ENCODE data around the gene CPLX4.

CPLX4 gene

DNA sequence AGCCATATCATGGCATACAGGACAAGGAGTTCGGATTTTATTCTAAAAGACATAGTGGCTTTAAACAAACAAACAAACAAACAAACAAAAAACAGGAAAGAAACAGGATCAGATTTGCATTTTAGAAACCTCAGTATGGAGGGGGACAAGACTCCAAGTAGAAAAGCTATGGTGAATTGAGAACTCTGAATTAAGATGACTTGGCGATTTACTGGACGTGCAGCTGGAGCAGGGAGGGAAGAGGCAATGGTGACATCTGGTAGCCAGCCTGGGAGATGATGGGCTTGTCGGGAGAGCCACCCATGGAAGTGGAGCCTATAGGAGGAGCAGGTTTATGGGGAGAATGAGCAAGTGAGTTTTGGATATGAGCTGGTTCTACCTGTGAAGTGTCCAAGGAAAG, 13.2 kb downstream of the CPLX4 start:
- no peak for DNase-seq

DNA sequence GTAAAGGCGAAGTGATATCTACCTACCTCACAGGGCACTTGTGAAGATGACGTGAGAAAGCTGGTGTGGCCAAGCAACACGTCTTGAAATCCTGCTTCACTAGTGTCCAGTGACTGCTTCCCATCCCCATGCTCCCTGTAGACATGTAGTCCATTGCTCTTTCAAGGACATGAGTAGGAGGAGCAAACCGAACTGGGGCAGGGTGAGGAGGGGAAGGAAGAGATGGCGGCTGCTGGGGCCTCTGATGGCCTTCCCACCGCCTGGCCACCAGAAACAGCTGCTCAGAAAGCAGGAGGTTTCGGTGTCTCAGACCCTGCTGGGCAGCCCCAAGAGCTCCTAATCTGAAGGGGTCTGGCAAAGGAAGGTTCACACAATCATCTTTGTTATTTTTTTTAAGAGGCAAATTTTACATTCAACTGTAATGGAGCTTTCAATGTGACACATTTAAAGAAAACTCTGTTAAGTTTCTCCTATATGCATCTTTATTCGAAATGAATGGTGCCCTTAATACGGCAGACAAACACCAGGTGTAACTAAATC, 14.7 kb downstream of the CPLX4 start:
- no peak for DNase-seq

DNA sequence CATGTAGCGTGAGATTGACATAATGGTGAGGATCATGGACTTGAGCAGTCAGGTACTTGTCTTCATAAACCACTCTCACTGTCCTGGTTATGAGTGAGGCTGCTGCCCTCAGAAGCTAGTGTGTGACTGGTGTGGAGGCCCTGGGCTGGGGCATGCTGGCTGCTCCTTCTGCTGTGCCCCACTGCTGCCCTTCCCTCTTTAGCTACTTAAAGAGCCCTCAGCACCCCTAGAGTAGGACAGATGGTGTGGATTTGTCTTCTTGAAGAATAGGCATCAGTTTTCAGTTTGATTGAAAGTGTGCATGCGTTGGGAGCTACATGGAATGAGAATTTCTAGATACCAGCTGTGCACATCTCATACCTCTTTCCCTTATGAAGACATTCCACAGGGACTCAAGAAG, 15.4 kb downstream of the CPLX4 start:
- DNase-seq: no peak

DNA sequence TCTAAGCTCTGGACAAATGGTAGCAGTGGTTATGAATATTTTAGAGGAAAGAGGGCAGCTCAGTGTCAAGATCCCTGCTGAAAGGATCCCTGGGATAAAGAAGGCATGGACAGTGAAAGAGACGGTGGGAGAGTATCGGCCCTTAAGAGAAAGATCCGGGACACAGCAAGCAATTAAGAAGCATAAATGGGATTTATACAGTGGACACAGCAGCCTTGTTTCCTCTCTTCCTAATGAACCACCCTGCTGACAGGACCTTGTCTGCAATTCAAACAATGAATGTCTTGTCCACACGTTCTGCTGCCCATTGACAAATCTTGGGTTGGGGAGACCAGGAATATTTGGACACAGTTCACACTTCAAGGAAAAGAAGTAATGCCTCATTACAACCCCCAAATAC, 16.5 kb downstream of the CPLX4 start:
- no peak for DNase-seq

DNA sequence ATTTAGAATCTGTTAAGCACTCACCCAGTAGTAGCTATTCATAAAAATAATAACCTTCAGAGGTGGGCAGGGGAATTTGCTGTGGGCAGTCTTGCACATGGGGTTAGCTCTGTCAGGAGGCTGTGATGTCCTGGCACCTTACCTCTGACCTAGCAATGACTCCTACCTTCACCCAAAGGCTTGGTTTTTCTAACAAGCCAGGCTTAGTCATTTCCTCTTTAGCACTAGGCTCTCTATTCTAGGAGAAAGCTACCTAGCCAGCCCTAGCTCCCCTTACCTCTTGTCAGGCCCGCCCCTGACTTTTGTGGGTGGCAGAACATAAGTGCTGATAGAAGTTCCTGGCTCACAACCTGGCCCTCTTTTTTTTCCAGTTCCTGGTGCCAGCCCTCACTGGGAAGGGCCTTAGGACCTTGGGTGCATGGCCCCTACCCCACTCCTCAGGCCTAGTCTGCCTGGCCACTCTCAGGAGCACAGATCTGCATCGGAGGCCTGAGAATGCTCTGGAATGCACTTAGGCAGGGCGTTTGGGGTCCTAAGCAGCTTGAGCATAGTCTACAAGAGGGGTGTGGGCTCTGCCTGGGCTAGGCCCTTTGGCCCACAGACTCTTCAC, 17.7 kb downstream of the CPLX4 start:
- no peak for DNase-seq

DNA sequence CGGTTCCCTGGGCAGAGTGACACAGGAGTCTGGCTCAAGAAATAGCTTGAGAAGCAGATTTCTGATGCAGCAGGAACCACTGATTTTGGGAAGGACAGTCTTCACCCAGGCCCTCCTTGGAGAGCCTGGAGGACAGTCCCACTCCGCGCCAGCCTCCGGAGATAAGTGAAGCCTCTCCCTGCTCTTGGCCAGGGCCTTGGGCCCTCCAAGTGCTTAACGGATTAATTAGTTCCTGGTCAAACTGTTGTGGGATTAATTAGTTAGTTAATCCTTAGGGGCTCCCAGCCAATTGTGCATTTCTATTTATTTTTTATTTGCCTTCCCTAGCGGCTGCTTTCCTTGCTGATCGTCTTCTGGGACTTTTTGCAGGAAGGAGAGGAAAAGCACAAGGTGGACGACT, 19.6 kb downstream of the CPLX4 start:
- DNase-seq: no peak

DNA sequence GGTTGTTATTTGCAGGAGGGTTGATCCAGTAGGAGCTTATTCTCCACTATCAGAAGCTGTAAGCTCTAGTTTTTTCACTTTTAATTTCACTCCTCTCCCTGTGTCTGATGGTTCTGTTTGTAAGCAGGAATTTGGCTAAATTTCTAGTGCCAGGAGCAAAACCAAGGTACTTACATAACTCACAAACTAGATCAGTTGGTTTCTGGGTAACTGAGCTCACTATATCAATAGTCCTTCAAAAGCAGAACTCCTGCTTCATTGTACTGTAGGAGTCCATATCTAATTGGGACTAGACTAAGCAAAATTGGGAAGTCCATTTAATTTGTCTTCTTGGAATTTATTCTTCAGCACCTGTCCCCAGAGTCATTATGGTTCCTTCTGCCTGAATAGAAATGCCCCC, 25.1 kb downstream of the CPLX4 start:
- DNase-seq: no peak

DNA sequence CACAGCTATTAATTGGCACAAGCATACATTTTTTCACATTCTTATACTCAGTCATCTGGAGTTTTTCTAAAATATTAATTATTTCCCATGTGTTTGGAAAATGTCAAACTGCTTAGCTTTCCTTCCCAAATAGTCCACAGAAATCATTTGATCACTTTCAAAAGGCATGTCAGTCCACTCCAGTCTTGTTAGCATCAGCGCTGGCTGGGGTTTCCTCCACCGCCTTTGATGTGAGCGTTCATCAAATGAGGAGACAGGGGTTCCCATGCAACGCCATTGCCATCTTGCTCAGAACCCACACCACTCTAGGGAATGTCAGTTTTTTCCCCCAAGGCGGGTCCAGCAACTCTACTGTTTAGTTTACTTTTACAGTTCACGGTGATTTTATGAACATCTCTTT, 32.1 kb downstream of the CPLX4 start:
- no peak for DNase-seq

DNA sequence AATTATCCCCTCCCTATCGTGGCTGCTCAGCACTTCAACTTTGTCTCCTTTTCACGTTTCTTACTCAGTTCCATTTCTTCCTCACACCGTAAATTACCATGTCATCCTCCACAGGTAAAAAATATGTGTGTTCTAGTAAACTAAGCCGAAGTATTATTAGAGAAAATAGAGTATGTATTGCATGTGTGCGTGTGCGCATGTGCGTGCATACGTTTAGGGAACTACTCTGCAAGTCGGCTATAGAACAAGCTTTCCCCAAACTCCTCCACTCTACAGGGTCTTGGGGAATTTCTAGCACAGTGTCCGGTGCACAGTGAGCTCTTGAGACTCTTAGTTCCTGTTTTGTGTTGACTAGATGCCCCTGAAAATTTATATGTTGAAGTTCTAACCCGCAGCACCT, 36.1 kb downstream of the CPLX4 start:
- no peak for DNase-seq

DNA sequence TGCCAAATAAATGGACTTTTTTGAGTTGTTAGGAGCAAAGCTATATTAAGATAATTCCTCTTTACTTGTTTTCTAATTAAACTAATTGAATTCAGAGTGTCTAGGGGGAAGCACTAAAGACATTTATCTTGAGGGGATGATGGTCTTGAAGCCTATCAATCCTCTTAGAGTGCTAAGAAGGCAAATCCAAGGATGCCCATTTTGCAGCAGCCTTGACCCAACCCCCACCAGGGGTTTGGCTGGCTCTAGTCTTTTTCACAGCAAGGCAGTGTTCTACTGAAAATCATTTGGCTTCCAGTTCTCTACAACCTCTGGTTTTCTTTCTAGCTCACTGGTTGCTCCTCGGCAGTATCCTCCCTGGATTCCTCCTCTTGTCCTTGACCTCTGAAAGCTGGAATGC, 38.7 kb downstream of the CPLX4 start:
- no peak for DNase-seq

DNA sequence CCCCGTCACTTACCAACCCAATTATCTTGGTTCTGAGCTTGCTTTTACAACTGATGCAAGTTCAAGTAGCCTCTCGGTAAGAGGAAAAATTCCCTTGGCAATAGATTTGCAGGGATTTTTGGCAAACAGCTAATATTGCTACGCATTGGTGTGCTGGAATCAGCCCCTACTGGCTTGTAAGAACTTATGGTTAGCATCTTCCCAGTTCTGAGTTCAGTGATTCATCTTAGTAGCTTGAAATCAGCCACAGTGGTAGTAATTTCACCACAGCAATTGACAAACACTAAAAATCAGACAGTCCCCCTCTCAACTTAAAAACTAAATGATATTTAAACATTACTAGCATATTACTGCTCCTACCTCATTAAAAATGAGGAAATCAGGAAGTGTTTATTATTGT, 39.3 kb downstream of the CPLX4 start:
- no peak for DNase-seq

DNA sequence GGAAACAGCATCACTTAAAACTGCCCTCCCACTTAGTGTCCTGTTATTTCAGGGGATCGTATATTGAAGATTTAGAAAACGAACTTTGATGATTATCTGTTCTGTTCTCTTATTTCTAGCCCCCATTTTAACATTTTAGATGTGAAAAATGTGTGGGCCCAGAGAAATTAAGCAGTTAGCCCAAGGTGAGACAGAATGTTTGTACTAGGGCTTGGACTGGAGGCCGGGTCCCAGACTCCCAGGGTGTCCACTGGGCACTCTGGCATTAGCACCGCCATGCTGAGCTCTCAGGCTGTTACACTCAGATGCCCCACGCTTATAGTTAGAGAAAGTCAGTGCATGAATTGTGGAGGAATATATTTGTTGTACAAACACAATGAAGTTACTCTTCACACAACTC, 39.7 kb downstream of the CPLX4 start:
- DNase-seq: no peak

DNA sequence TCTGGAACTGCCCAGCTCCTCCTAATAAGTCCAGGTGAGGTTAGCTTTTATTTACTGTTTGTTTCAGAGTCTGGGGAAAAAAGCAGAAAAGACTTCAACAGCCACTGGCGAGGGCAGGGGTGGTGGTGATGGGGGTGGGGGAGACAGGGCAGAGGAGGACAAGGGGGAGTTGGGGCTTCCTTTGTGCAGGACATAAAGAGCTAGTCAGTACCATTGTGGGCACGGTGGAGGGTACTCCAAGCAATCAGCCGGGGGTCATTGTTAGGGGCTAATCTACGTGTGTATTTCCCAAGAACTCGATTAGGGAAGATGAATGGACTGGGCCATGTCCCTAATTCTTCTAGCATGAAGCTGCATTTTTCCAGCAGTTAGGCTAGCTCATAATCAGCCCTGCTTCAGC, 42.4 kb downstream of the CPLX4 start:
- DNase-seq: no peak

DNA sequence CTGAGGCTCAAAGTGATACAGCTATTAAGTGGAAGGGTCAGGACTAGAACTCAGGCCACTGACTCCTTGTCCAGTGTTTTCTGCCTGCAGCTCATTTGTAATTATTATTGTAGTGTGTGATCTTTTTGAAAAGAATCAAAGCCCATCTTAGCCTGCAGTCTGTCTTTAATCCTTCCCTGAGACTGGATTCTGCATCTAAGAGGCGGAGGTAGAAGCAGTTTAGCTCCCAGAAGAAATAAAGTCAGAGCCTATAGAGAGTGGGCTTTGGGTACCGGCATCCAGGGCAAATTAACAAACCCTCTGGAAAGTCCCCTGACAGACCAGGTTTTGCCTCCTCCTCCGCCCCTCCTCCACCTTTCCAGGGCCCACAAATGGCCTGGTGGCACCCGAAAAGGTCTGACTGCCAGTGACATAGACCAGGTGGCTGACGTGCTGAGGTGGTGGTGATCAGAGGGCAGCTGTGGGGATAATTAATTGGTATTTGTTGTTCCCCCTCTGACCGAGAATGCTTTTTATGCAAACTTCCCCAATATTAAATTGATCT, 43.0 kb downstream of the CPLX4 start:
- DNase-seq: no peak

DNA sequence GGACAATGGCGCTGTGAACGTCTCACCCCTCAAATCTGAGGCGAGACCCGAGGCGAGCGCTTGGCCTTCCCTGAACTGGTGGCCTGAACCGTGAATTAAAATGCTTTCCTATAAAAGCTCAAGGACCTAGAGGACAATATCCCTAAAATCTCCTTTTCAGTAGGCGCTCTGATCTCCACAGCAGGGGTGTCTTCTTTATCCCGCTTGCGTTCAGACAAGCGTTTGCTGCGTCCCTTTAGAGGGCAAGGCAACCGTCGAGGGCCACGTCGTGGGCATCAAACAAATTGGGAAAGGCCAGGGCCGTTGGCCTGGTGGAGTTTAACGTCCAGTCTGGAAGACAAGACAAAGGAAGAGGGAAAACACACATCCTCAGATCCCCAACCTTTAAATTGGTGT, 43.9 kb downstream of the CPLX4 start:
- DNase-seq: no peak

DNA sequence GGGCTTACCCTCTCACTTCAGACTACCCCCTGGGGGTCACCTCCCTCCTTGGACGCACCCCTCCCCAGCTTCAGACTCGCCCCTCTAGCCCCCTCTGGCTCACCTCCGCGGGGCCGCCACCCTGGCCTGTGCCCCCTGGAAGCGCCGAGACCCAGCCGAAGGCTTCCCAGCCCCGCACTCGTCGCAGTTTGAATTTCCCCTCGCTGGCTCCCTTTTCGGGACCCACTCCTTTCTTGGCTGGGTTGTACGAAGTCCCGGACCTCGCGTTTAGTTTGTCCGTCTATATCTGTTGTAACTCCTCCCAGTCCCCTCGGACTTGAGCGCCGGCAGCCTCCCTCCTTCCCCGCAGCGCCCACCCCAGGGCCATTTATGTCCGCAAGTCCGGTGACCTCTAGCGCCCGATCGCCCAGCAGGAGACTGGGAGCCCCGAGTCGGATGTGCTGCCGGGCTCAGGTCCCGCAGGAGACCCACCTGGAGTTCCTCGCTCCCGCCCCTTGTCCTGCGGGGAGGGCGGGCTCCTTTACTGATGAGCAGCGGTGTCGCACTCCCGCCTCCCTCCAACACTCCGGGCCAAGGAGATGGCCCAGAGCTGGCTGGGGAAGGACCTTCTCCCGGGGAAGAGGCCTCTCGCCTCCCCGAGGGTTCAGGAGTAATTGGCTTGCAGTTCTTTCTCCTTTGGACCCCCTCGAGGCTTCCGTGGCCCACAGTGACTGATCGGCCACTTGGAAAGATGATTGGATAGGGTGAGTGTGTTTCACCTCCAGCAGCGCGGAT, 44.5 kb downstream of the CPLX4 start:
- DNase-seq: no peak

DNA sequence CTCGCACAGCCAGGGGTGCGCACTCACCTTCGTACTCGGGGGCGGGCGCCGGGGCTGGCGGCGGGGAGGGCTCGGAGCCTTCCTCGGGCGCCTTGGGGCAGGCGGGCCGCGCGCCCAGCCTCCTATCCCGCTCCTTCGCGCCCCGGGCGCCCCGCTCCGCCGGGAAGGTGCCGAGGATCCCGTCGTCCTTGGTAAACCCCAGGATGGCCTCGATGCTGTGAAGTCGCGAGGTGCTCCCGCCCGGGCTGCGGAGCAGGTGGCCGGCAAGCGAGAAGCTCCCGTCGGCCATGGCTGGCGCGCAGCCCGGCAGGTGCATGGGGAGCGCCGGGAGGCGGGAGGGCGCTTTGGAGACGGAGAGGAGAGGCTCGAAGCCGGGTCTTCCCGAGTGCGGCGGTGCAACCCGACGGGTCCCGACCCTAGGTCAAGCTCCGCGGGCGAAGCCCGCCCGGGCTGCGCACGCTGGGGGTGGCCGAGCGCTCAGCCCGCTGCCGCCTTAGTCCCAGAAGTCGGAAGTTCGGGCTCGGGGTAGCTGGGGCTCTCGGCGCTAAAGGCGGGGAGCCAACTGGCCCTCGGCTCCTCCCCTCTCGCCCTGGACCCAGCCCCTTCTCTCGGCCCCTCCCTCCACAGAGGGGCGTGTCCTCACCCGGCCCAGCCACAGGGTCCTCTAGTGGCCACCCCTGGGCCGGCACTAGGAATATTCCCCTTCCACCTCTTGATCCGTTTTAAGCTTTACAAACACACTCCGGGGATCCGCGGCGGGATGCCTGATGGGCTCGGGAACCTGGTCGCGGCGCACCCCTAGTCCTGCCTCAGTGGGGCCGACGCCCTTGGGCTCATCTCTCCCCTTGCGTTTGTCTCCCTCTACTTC, 45.3 kb downstream of the CPLX4 start, which contains the start of gene RAX:
RAX (minus strand) TSS at position 564 of the 868 bp plus-strand sequence; CDS start at position 316, 248 bp downstream.
- DNase-seq: no peak

DNA sequence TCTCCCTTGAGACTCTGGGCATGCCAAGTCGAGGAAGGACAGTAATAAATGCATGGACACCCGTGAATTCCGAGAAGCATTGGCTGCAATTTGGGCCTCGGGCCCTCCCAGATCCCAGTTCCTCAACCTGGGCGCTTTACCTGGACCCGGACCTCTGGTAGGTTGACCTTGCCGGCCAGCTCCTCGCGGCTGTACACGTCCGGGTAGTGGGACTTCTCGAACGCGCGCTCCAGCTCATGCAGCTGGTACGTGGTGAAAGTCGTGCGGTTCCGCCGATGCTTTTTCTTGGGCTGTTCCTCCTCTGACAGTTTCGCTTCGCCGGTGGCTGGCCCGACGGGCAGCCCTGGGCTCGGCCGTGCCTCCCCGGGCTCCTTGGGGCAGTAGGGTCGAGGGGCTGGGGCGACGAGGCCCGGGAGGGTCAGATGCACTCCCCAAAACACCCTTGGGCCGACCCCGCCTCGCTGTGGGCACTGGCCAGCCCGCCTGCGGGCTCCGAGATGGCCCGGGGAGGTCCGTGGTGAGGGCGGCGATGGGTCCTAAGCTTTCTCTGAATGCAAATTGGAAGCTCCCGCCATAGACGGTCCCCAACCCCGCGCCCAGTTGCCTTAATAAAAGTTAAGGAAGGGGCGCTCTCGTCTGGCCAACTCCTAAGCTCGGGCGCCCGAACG, 46.1 kb downstream of the CPLX4 start:
- DNase-seq: no peak

DNA sequence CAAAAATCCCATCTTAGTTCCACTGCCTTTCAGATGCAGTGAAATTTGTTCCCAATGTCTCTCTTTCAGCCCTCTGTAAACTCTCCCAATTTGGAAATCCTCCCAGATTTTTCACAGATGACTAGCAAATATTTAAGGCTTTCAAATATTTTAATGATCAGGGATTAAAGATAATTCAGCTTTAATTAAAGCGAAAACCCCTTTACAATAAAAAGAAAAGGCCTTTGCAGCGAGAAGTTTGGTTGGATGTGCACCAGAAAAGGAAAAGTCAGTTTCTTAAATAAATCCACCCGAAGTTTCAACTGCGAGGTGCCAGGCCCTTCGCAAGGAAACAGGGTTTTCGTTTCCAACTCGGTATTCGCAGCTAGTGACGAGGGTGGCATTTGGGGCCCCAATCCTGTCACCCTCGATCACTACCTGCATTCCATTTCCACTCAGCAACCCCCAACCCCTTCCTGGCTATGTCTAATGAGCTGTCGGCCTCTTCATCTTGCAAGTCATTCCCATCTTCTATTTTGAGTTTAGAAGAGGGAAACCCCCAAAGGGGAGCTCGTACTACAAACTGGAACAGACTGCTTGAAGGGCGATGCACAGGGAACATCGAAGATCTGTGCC, 46.7 kb downstream of the CPLX4 start:
- DNase-seq: no peak

DNA sequence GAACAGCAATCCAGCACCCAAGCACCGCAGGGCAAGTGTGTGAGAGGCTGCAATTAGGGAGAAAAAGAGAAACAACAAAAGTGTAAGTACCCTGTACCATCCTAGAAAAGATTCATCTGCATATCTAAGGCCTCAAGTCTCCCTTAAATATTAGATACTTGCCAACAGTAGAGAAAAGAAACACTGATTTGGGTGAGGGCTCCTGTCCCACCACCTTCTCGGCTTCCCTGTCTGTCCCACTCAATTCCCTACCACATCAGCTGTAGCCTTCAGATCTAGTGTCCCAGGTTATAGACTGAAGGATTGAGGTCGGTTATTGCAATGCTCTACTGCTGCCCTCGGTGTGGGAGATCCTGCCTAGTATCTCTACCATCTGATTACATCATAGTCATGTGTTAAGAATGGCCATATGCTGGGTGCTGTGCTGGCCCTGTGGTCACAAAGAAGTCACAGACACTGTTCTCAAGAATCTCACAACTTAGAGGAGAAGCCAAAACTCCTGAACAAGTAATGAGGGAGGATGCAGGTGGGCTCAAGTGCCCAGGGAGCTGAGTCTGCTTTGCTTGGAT, 47.7 kb downstream of the CPLX4 start:
- no peak for DNase-seq

DNA sequence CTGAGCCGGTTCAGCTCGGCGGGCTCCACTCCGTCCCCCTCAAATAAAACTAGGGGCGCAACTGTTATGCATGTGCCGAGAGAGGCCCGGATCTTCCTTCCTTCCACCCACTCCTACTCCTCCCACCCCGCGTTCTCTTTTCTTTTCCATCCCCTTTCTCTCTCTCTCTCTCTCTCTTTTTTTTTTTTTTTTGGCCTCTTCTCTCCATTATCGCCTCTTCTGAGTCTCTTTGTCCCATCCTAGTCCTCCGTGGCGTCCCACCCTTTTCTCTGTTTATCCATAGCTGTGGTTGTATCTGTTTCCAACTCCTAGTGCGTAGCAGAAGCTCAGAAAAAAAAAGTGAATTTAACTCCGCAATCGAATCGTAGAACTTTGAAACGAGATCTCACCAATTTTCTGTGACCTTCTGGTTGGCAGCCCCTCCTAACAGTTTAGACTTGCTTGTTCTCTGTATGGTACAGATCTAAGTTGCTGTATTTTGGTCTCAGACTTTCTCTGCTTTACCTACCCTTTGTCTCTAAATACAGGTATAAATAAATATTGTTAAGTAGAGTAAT, 48.8 kb downstream of the CPLX4 start:
- no peak for DNase-seq
